Urothelium cell line (cell line): ENCODE data around the gene CASKIN1.
"Not testable (repeated sequence)": the region's sequence is repeated elsewhere in the genome, so short reads cannot be mapped to it uniquely, and the experiment has no call there.

Experiments used
- DNase-seq: peaks from one replicate; pipeline ENCODE4 v3.0.0; 2011; ENCODE audit warnings: low spot score, mixed read lengths
- FAIRE-seq: peaks from 2 replicates; lab custom pipeline; 2011; peaks lifted over from hg19 to GRCh38; lab: Jason Lieb, UNC

CASKIN1 gene, protein sequence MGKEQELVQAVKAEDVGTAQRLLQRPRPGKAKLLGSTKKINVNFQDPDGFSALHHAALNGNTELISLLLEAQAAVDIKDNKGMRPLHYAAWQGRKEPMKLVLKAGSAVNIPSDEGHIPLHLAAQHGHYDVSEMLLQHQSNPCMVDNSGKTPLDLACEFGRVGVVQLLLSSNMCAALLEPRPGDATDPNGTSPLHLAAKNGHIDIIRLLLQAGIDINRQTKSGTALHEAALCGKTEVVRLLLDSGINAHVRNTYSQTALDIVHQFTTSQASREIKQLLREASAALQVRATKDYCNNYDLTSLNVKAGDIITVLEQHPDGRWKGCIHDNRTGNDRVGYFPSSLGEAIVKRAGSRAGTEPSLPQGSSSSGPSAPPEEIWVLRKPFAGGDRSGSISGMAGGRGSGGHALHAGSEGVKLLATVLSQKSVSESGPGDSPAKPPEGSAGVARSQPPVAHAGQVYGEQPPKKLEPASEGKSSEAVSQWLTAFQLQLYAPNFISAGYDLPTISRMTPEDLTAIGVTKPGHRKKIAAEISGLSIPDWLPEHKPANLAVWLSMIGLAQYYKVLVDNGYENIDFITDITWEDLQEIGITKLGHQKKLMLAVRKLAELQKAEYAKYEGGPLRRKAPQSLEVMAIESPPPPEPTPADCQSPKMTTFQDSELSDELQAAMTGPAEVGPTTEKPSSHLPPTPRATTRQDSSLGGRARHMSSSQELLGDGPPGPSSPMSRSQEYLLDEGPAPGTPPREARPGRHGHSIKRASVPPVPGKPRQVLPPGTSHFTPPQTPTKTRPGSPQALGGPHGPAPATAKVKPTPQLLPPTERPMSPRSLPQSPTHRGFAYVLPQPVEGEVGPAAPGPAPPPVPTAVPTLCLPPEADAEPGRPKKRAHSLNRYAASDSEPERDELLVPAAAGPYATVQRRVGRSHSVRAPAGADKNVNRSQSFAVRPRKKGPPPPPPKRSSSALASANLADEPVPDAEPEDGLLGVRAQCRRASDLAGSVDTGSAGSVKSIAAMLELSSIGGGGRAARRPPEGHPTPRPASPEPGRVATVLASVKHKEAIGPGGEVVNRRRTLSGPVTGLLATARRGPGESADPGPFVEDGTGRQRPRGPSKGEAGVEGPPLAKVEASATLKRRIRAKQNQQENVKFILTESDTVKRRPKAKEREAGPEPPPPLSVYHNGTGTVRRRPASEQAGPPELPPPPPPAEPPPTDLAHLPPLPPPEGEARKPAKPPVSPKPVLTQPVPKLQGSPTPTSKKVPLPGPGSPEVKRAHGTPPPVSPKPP (N-terminal part only)

DNA sequence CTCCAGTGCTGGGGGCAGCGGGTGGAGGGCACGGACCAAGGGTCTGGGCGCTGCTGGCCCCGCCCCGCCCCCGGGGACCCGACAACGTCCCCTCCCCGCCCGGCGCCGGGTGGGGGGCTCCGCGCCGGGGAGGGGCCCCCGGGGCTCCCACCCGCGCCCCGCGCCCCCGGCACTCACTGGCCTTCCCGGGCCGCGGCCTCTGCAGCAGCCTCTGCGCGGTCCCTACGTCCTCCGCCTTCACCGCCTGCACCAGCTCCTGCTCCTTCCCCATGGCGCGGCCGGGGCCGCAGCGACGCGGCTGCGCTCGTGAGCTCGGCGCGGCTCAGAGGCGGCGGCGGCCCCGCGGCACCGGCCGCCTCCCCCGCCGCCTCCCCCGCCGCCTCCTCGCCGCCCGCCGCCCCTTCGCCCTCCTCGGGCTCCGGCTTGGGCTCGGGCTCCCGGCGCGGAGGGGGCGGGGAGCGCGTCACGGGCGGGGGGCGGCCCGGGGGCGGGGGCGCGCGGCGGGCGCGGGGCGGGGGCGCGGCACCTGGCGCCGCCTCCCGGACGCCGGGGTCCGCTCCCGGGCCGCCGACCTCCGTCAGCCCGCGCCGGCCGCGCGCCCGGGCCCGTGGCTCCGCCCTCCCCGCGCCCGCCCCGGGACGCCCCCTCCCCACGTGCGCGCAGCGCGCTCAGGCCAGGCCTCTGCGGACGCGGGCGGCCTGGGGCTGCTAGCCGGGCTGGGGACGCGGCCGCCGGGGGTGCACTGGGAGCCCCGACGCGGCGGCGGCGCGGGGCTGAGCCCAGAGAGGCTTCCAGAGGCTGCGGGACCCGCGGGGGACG is at the start of gene CASKIN1:
Gene CASKIN1, minus strand, starts transcription at position 444 of the 819 bp plus-strand sequence. Its CDS starts 173 bp downstream, at position 271.
- peak; percentile 52 for DNase-seq
- peak; percentile 9 for FAIRE-seq

DNA sequence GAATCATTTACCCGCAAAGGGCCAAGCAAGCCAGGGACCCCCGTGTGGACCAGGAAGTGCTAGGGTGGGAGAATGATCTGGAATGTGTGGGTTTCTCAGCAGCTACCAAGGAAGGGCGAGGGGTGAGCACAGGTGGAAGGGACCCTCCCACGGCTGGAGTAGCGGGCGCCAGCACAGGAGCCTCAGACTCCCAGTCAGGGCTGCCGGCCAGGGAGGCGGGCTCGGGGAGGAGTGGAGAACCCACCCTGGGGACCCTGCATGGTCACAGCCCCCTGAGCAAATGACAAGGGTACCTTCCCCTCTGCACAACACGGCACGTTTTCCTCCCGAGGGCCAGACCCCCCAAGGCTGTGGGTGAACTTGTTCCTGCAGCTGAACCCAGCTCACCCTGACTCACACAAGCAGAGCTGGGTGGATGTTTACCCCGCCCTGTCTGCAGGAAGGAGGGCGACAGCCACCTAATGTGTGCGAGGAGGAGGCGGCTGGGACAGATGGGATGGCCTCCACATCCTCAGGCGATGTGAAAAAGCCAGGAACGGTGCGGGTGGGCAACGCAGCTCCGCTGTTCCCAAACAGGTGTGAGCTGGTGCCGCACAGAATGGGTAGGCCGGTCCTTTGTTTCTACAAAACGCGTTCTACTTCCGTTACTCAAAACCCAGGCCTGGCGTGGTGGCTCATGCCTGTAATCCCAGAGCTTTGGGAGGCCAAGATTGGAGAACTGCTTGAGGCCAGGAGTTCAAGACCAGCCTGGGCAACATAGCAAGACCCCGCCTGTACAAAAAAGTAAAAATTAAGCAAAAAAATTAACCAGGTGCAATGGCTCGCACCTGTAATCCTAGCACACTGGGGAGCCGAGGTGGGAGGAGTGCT is 48.8 kb upstream of the CASKIN1 start:
- FAIRE-seq: no peak
- DNase-seq: no peak

DNA sequence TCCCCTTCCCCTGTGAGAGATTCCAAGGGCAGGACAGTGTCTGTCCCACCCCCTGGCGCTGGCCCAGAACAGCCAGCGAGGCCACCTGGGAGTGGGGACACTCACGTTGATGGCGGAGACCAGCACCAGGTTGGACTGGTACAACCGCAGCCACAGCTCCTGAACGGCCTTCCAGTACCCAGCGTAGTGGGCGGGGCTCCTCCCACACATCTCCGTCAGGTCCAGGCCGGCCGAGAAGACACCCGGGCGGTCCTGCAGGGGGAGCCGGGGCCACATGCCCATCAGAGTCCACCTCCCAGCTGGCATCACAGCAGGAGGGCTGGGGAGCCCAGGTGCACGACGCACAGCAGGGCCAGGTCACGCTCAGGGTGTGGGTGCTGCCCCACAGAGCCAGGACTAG is 47.9 kb upstream of the CASKIN1 start:
- FAIRE-seq: no peak
- no peak for DNase-seq

DNA sequence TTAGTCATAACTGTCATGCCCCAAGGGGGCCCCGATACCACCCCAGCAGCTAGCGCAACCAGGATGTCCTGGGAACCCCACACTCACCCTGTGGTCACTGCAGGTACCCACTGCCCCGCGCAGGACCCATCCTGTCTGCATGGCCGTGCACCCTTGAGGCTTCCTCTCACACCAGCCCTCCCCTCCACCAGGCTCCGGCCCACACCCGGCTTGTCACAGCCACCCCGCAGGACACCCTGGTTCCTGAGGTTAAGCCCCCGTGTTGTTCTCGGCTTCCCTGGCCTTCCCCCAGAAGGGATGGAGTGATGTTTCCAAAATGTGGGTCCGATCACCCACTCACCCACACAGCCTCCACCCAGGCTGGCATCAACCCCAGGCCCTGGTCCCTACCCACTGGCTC is 47.4 kb upstream of the CASKIN1 start:
- FAIRE-seq (no peak), DNase-seq (no peak)

DNA sequence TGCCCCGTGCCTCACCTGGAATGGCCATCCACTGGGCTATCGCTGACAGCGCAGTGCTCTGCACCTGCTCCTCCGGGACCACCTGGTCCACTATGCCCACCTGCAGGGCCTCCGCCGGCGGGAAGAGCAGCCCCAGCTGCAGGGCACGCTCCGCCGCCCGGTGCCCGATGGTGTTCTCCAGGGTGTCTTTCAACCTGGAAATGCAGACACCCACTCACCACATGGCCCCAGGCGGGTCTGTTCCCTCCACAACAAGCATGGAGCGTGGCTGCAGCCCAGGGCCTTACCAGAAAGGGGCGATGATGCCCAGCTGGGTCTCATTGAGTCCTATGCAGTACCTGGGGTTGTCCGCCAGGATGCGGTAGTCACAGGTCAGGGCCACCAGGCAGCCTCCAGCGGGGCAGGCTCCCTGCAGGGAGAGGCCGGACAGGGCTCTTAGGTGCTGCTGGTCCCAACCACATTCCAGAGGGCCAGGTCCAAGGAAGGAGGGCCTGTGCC is 46.7 kb upstream of the CASKIN1 start:
- FAIRE-seq (no peak), DNase-seq (no peak)

DNA sequence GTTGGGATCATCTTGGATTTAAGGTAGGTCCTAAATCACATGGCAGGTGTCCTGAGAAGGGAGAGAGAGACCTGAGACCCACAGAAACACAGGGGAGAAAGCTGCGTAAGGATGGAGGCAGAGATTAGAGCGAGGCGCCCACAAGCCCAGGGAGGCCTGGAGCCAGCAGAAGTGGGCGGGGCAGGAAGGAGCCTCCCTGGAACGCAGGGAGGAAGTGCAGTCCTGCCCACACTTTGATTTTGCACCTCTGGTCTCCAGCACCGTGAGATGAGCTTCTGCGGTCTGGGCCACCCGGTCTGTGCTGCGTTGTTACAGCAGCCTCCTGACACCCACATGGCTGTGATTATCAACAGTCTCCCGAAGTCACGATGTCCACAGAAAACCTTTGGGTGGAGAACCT is 46.2 kb upstream of the CASKIN1 start:
- no peak for FAIRE-seq
- no peak for DNase-seq

DNA sequence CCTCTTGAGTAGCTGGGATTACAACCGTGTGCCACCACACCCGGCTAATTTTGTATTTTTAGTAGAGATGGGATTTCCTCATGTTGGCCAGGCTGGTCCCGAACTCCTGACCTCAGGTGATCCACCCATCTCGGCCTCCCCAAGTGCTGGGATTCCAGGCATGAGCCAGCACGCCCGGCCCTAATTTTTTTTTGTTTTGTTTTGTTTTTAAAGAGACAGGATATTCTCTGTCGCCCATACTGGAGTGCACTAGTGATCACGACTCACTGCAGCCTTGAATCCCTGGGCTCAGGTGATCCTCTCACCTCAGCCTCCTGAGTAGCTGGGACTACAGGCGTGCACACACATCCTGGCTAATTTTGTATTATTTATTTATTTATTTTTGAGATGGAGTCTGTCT is 43.9 kb upstream of the CASKIN1 start:
- not testable (repeated sequence) for DNase-seq, FAIRE-seq

DNA sequence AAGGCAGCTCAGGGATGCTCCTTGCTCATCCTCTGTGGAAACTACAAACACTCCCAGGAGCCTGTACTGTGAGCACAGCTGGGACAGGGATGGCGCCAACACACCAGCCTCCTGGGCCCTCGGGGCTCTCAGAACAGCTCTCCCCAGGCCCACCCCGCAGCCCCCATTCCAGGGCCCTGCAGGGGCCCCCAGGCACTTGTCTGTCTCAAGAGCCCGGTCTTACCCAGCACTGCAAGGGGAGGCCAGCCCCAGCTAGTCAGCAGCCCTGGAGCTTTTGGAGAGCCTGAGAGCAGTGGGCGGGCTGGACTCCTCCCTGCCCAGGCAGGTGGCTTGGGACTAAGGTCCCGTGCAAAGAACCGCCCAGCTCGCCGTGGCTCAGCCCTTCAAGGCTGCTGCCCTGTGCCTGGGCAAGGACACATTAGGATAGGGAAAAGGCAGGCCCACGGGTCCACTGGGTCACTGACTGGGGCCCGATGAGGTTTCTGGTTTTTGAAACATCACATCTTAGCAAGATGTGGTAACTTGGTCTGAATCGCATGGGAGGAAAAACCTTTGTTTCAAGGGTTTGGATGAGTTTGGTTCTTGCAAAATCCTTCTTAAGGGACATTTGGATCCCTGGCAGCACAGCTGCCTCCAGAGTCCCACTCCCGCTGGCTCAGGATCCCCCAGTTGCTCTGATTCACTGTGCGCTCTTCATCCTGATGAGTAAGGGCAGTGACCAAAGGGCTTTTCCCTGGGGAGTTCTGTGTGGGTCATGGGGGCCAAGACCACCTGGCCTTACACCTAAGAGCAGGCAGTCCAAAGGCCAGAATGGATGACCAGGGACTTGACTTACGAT is 42.7 kb upstream of the CASKIN1 start:
- no peak for DNase-seq

DNA sequence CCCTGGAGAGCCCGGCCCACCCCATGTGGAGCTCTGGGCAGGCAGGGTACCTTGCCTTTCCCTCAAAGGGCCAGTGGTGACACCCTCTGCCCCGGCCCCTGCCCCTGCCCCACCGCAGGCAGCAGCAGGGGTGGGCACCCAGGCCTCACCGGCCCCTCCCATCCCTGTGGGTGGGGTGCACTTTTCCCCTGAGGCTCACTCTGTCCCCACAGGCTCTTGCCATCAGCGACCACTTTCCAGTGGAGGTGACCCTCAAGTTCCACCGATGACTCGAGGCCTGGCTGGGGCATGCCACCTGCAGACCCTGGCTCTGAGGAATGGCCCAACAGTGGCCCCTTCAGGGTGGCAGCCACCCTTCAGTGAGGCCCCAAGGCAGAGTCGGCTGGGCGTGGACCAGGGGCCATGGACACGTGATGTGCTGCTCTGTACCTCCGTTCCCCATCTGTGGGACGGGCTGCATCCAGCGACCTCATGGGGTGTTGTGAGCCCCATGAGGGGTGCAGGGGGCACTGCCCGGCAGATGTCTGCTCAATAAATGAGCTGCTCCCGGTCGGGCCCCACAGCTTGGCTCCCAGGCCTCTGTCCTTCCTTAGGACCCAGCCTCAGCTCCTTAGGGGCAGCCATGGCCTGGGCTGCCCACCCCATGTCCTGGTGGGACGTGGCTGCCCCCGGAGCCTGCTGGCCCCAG is 41.9 kb upstream of the CASKIN1 start:
- DNase-seq (no peak), FAIRE-seq (no peak)

More for the DNA sequence above, 42.7 kb upstream of the CASKIN1 start:
- no peak for FAIRE-seq

DNA sequence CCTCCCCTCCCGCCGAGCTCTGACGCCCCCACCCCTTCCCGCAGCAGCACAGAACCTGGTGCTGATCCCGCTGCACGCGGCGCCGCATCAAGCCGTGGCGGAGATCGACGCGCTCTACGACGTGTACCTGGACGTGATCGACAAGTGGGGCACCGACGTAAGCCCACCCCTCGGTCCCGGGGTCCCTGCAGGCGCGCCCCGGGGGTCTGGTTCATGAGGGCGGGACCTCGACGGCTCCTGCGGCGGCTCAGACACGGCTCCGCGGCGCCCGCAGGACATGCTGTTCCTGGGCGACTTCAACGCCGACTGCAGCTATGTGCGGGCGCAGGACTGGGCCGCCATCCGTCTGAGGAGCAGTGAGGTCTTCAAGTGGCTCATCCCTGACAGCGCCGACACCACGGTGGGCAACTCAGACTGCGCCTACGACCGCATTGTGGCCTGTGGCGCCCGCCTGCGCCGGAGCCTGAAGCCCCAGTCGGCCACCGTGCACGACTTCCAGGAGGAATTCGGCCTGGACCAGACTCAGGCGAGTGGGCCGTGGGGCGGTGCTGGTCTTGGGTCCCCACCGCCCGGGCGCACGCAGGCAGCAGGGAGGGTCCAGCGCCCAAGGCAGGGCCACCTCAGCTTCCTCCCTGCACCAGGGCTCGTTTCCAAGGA is 41.2 kb upstream of the CASKIN1 start:
- DNase-seq (no peak), FAIRE-seq (no peak)

DNA sequence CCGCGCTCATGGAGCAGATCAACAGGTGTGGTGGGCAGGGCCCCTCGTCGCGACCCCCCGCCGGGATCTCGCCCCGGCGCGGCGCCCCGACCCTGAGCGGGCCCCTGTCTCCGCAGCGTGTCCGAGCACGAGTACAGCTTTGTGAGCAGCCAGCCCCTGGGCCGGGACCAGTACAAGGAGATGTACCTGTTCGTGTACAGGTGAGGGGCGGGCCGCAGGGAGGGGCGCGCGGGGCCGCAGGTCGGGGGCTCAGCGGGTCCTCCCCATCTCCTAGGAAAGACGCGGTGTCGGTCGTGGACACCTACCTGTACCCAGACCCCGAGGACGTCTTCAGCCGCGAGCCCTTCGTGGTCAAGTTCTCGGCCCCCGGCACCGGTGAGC is 40.7 kb upstream of the CASKIN1 start:
- FAIRE-seq (no peak), DNase-seq (no peak)

DNA sequence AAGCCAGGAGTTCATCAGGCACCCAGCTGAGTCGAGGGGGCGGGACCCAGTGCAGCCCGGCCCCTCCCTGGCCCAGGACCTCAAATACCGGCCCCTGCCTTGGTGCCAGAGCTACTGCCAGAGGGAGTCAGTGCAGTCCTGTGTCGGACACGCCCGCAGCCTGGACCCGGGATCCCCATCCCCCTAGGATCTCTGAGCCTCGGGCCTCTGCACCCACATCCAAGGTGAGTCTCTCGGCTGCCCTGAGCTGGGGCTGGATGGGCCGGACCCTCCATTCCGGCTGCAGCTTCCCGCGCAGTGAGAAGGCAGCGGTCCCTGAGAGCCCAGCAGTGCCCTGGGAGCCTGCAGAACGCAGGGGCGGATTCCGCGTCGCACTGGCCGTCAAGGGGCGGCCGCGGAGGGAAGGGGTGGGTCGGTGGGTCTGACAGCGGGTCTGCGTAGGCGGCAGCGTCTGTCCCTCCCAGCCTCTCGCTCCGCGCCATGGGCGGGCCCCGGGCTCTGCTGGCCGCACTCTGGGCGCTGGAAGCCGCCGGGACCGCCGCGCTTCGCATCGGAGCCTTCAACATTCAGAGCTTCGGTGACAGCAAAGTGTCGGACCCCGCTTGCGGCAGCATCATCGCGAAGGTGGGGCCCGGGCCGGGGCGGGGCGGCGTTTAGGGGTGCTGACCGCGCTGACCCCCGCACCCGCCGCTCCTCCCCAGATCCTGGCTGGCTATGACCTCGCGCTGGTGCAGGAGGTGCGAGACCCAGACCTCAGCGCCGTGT is 40.1 kb upstream of the CASKIN1 start, which contains the start of gene DNASE1L2:
Gene DNASE1L2, plus strand, starts transcription at position 108 of the 765 bp plus-strand sequence. Its CDS starts 373 bp downstream, at position 481.
- FAIRE-seq: no peak
- DNase-seq: no peak

DNA sequence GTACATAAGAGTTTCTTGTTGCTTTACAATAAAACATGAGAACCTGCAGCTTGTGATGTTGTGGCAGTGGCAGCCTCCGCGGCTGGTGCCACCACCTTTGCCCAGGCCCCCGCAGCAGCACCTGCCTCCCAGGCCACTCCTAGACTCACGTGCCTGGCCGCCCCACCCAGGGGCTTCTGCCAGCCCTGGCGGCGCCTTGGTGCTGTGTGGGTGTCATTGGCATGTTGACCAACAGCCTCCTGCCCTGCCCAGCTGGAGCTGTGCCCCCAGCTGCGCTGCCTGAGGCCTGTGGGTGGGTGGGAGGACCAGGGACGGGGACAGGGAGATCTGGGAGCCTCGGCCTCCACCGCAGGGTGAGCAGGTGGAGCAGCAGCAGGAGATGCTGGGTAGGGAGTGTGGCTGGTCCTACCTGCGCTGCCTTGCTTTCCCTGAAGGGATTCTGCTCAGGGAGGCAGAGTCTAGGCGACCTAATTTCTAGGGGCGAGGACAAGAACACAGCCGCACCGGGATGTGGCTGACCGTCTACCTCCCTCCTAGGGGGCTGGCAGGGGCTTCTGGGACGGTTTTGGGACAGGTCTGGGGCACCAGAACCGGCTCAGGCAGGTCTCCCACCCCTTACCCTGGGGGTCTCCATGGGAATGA is 39.4 kb upstream of the CASKIN1 start:
- DNase-seq (no peak), FAIRE-seq (no peak)

DNA sequence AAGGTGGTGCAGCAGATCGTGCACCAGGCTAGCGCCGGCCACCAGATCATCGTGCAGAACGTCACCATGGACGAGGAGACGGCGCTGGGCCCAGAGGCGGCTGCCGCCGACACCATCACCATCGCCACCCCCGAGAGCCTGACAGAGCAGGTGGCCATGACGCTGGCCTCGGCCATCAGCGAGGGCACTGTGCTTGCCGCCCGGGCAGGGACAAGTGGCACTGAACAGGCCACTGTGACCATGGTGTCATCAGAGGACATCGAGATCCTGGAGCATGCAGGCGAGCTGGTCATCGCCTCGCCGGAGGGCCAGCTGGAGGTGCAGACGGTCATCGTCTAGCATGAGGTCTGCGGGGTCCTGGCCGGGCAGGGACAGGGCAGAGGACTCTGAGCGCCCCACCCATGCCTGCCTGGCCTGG is 38.8 kb upstream of the CASKIN1 start:
- no peak for FAIRE-seq
- DNase-seq: no peak

DNA sequence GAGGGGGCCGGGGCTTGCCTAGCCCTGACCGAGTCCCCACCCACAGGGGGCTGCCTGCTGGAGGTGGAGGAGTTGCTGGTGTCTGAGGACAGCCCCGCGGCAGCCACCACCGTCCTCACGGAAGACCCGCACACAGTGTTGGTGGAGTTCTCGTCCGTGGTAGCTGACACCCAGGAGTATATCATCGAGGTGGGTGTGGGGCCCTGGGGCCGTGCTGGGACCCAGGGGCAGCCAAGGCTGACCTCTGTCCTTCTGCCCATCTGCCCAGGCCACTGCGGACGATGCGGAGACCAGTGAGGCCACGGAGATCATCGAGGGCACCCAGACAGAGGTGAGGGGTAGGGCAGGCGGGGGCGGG is 38.4 kb upstream of the CASKIN1 start:
- DNase-seq (no peak), FAIRE-seq (no peak)
